ENCODE measurements around the gene FGF1. TPM values are rescaled to one million over a fixed set of nuclear protein-coding genes. Genes with fewer than 3 reads are reported as not detected.

The FGF1 gene
- total and polyA plus RNA-seq, 2 donors (not counting 3 experiments of a cell fraction or from before 2014, with no cell fraction given) = not detected

DNA sequence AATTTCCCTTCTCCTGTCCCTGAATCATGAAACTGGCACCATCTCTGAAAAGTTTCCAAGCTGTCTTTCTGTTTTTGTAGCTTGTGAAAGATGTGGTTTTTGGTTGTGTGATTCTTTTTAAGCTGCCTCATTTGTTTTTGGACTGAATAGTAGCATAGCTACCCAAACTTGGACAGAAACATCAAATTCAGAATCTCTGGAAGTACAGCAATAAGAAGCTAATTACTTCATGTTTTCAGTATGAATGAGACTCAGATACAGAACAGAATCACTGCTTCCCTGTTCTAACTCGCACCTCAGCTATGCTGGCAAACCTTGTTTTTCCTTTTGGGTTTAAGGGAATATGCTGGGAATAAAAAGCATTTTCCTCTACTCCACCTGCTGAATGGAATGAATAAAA is 101.0 kb downstream of the FGF1 start:
- Histone ChIP-seq H3K9ac (replicated peaks; ENCODE audit: extremely low read depth, insufficient read depth, low read length) (no peak overlapping the region), H3K27me3 (ENCODE audit: control insufficient read depth in 2 of 2, insufficient read depth in 2 of 2, low read length in 2 of 2) (peaks cover 2 to 3% of the 10 kb centered on the region in 2 experiments), H3K4me2 (ENCODE audit: insufficient read depth, low read length) (no peak overlapping the region), H3K36me3 (ENCODE audit: control insufficient read depth in 2 of 2, extremely low read depth in 1 of 2, insufficient read depth in 2 of 2, low read length in 2 of 2) (no peaks in the 10 kb centered on the region), H3K9me3 (replicated peaks; ENCODE audit: control insufficient read depth, insufficient read depth, low read length) (no peaks in the 10 kb centered on the region), H3K79me2 (ENCODE audit: control insufficient read depth, insufficient read depth, low read length) (no peaks in the 10 kb centered on the region), H3K27ac (ENCODE audit: insufficient read depth, low read depth, low read length) (no peak overlapping the region), H3K4me1 (ENCODE audit: control insufficient read depth, extremely low read depth, insufficient read depth, low read length) (no peaks in the 10 kb centered on the region), H3K4me3 (replicated peaks in 1 of 3; ENCODE audit: insufficient read depth in 1 of 3, low read depth in 1 of 3, low read length in 3 of 3) (no peak overlapping the region), H3K9me1 (replicated peaks; ENCODE audit: control insufficient read depth, extremely low read depth, insufficient read depth, low read length) (no peaks in the 10 kb centered on the region), H2AFZ (ENCODE audit: low read depth, low read length) (no peak overlapping the region), H4K20me1 (replicated peaks; ENCODE audit: control insufficient read depth, extremely low read depth, insufficient read depth, low read length) (no peaks in the 10 kb centered on the region)
- dilution Hi-C loops (cut with MboI; ENCODE audit: extremely low pct_ligation_motif_present, low sequenced_read_pairs) = no loop called here
- intact Hi-C loops (cut with micrococcal nuclease) = no loop called here
- no peak for TF ChIP-seq EZH2 (IDR thresholded peaks at IDR 0.05; ENCODE audit: borderline replicate concordance, low read depth, low read length, severe bottlenecking)
- TF ChIP-seq POLR2AphosphoS5 (IDR thresholded peaks at IDR 0.05; ENCODE audit: insufficient read depth, low read depth, low read length) = no peak
- no peak for TF ChIP-seq GATA2 (IDR thresholded peaks at IDR 0.05; ENCODE audit: insufficient read depth, insufficient read length, low read depth, low read length)
- TF ChIP-seq FOS (IDR thresholded peaks at IDR 0.05; ENCODE audit: borderline replicate concordance, insufficient read depth, low read length) = no peak
- TF ChIP-seq MYC (IDR thresholded peaks at IDR 0.05; ENCODE audit: low read depth, low read length) = no peak
- TF ChIP-seq, protein P1, sequence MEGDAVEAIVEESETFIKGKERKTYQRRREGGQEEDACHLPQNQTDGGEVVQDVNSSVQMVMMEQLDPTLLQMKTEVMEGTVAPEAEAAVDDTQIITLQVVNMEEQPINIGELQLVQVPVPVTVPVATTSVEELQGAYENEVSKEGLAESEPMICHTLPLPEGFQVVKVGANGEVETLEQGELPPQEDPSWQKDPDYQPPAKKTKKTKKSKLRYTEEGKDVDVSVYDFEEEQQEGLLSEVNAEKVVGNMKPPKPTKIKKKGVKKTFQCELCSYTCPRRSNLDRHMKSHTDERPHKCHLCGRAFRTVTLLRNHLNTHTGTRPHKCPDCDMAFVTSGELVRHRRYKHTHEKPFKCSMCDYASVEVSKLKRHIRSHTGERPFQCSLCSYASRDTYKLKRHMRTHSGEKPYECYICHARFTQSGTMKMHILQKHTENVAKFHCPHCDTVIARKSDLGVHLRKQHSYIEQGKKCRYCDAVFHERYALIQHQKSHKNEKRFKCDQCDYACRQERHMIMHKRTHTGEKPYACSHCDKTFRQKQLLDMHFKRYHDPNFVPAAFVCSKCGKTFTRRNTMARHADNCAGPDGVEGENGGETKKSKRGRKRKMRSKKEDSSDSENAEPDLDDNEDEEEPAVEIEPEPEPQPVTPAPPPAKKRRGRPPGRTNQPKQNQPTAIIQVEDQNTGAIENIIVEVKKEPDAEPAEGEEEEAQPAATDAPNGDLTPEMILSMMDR (IDR thresholded peaks at IDR 0.05; ENCODE audit: extremely low read depth in 1 of 2, insufficient read depth in 1 of 2, low read depth in 1 of 2, low read length in 2 of 2) = no peak
- TF ChIP-seq, protein P2, sequence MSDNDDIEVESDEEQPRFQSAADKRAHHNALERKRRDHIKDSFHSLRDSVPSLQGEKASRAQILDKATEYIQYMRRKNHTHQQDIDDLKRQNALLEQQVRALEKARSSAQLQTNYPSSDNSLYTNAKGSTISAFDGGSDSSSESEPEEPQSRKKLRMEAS (IDR thresholded peaks at IDR 0.05; ENCODE audit: insufficient read depth, insufficient read length) = no peak
- TF ChIP-seq POLR2A (IDR thresholded peaks at IDR 0.05; ENCODE audit: low read depth, low read length) = no peak
- TF ChIP-seq JUN (IDR thresholded peaks at IDR 0.05; ENCODE audit: borderline replicate concordance, insufficient read depth, insufficient read length, low read depth) = no peak
- POLR2A ChIA-PET = no interaction called here
- no peak for FAIRE-seq
- DNase-seq (ENCODE audit: low read depth, low spot score) = no peak
- BruUV-seq (replicated peaks) = no TSS peak
- CTCF ChIA-PET = interaction anchor here (0.7 to 3.3 kb wide), 7 partner anchors 13 to 304 kb away, joined by 3 to 40 read pairs (median 14); no protein-coding TSS in a partner anchor

Measured in endothelial cell of umbilical vein (primary cell).